Stomach (tissue), 4 donors: ENCODE results near the gene VPS13D.

Source experiments
- CTCF ChIP-seq, 7 experiments: fragments of 450-650 bp in 4 of 7; fragments of 200-600 bp in 3 of 7; sonication (generic) in 3 of 7; IDR thresholded peaks; one replicate each; pipeline ENCODE4 v1.5.1; 2016 to 2019; ENCODE audit warnings: antibody characterized with exemption in 7 of 7, control low read depth in 2 of 7, mild to moderate bottlenecking in 1 of 7
- EP300 ChIP-seq: sonication (generic); formaldehyde crosslinking; IDR thresholded peaks from one replicate; pipeline ENCODE4 v1.6.1; 2017; ENCODE audit warnings: antibody characterized with exemption

- TF ChIP-seq CTCF (IDR thresholded peaks at IDR 0.05) (no peak), EP300 (no peak)
Observed at GRCh38 chr1:12346483-12347151, 116.8 kb downstream of the VPS13D start.
